ENCODE results near the gene TAF1C. TPM values are rescaled to one million over a fixed set of nuclear protein-coding genes. Genes with fewer than 3 reads are reported as not detected.

Gene TAF1C
- total and polyA plus RNA-seq, 2 donors from 2014 or later: 24.7 to 64.7 TPM

- intact Hi-C loops (cut with DNase I): no loop called here
- peak overlapping the region; percentile 85 to 89 for H3K27ac ChIP-seq (ENCODE audit: low read depth in 2 of 2, low read length in 2 of 2)
- no peaks in the 10 kb centered on the region for H3K9me3 ChIP-seq (ENCODE audit: control insufficient read depth in 2 of 3, insufficient read depth in 1 of 3, low read length in 3 of 3)
- H3K27me3 ChIP-seq (ENCODE audit: control insufficient read depth, insufficient read depth, low read length): no peaks in the 10 kb centered on the region
- peak overlapping the region in 1 of 3 donors; percentile 65 for H3K9ac ChIP-seq (ENCODE audit: low read length in 3 of 3)
- H3K4me3 ChIP-seq (ENCODE audit: low read length in 3 of 3): no peak overlapping the region
- TF ChIP-seq CTCF (IDR thresholded peaks at IDR 0.05; ENCODE audit: borderline replicate concordance, extremely low read depth, insufficient read depth): no peak
- H3K36me3 ChIP-seq (ENCODE audit: control insufficient read depth in 2 of 3, insufficient read depth in 3 of 3, low read length in 3 of 3): peaks cover 0 to 28% (median 2%) of the 10 kb centered on the region in 3 donors
- FAIRE-seq (no peak), DNase-seq (peak in 1 of 5 donors; percentile 83)
- peaks cover 2 to 25% (median 19%) of the 10 kb centered on the region in 3 donors for H3K4me1 ChIP-seq (ENCODE audit: control insufficient read depth in 2 of 3, insufficient read depth in 2 of 3, low read depth in 1 of 3, low read length in 3 of 3)
Observed at GRCh38 chr16:84177741-84178073, 9.2 kb downstream of the TAF1C start.

- Histone ChIP-seq H3K9me3 (ENCODE audit: control insufficient read depth in 2 of 3, insufficient read depth in 1 of 3, low read length in 3 of 3) (no peaks in the 10 kb centered on the region), H3K36me3 (ENCODE audit: control insufficient read depth in 2 of 3, insufficient read depth in 3 of 3, low read length in 3 of 3) (peaks cover 0 to 15% (median 2%) of the 10 kb centered on the region in 3 donors), H3K27me3 (ENCODE audit: control insufficient read depth, insufficient read depth, low read length) (no peaks in the 10 kb centered on the region), H3K9ac (ENCODE audit: low read length in 3 of 3) (peak overlapping the region in 1 of 3 donors; percentile 35), H3K4me3 (ENCODE audit: low read length in 3 of 3) (no peak overlapping the region), H3K27ac (ENCODE audit: low read depth in 2 of 2, low read length in 2 of 2) (peak overlapping the region; percentile 85 to 89), H3K4me1 (ENCODE audit: control insufficient read depth in 2 of 3, insufficient read depth in 2 of 3, low read depth in 1 of 3, low read length in 3 of 3) (peaks cover 2 to 25% (median 19%) of the 10 kb centered on the region in 3 donors)
- no peak for TF ChIP-seq CTCF (IDR thresholded peaks at IDR 0.05; ENCODE audit: borderline replicate concordance, extremely low read depth, insufficient read depth)
- intact Hi-C loops (cut with DNase I): no loop called here
- no peak for FAIRE-seq
- peak in 1 of 5 donors; percentile 80 for DNase-seq
Observed at GRCh38 chr16:84176192-84177053, 10.4 kb downstream of the TAF1C start.

GRCh38 chr16:84175350-84176081, 11.3 kb downstream of the TAF1C start:
- peaks cover 0 to 11% (median 2%) of the 10 kb centered on the region in 3 donors for H3K36me3 ChIP-seq (ENCODE audit: control insufficient read depth in 2 of 3, insufficient read depth in 3 of 3, low read length in 3 of 3)
- H3K27me3 ChIP-seq (ENCODE audit: control insufficient read depth, insufficient read depth, low read length): no peaks in the 10 kb centered on the region
- peaks cover 2 to 25% (median 19%) of the 10 kb centered on the region in 3 donors for H3K4me1 ChIP-seq (ENCODE audit: control insufficient read depth in 2 of 3, insufficient read depth in 2 of 3, low read depth in 1 of 3, low read length in 3 of 3)
- DNase-seq: peak in 3 of 5 donors; percentile 66 to 82 (median 79)
- no peaks in the 10 kb centered on the region for H3K9me3 ChIP-seq (ENCODE audit: control insufficient read depth in 2 of 3, insufficient read depth in 1 of 3, low read length in 3 of 3)
- peak; percentile 73 for TF ChIP-seq CTCF (IDR thresholded peaks at IDR 0.05; ENCODE audit: borderline replicate concordance, extremely low read depth, insufficient read depth)
- no peak overlapping the region for H3K27ac ChIP-seq (ENCODE audit: low read depth in 2 of 2, low read length in 2 of 2)
- H3K9ac ChIP-seq (ENCODE audit: low read length in 3 of 3): peak overlapping the region in 1 of 3 donors; percentile 36
- no peak overlapping the region for H3K4me3 ChIP-seq (ENCODE audit: low read length in 3 of 3)
- intact Hi-C loops (cut with DNase I): no loop called here
- no peak for FAIRE-seq
